Colonic mucosa (tissue), 4 donors: Measurements from ENCODE around the gene PCED1B. TPM values are rescaled to one million over a fixed set of nuclear protein-coding genes. Genes with fewer than 3 reads are reported as not detected.

ENCODE experiments used
- DNase-seq: peaks from one replicate; pipeline ENCODE4 v3.0.0-alpha.2; 2020
- H3K27ac ChIP-seq: fragments of 200-600 bp; one replicate; pipeline ENCODE4 v1.8.0; 2021
- H3K27me3 ChIP-seq: fragments of 200-600 bp; one replicate; pipeline ENCODE4 v1.8.0; 2021
- H3K36me3 ChIP-seq: fragments of 200-600 bp; one replicate; pipeline ENCODE4 v1.8.0; 2021
- H3K4me1 ChIP-seq: fragments of 200-600 bp; one replicate; pipeline ENCODE4 v1.8.0; 2021; ENCODE audit warnings: mild to moderate bottlenecking
- H3K4me3 ChIP-seq: fragments of 200-600 bp; one replicate; pipeline ENCODE4 v1.8.0; 2021
- H3K9ac ChIP-seq, 2 donors: one replicate each; pipeline ENCODE4 v1.7.0; 2013; ENCODE audit warnings: control low read depth in 2 of 2, low read depth in 2 of 2, low read length in 2 of 2
- H3K9me3 ChIP-seq: fragments of 200-600 bp; one replicate; pipeline ENCODE4 v1.8.0; 2021
- intact Hi-C: fragments of 100-400 bp; cut with DNase I; formaldehyde crosslinking; loops from one replicate; pipeline ENCODE4 v1.14.1; 2022
- total RNA-seq, 2 donors: library from RNA; stranded (reverse); fragmentation: NEBNext Ultra II Directional in 1 of 2; extraction: Animal tissue kit (Norgen Biotek cat#: 25700) in 1 of 2; gene quantifications; one replicate each; pipeline ENCODE4 v1.2.1, GENCODE V29; 2021
- TF ChIP-seq, protein P1 (sequence below): fragments of 200-600 bp; IDR thresholded peaks from one replicate; pipeline ENCODE4 v1.8.0; 2022; ENCODE audit warnings: antibody characterized with exemption, mild to moderate bottlenecking
- donor health status: healthy.
- donor health status: DM: no; HTN: no; CAD: no.
- donor health status: DM: no; HTN: no; CAD: no.

The PCED1B gene
- total RNA-seq, 2 donors from 2014 or later = 1.8 to 2.1 TPM

DNA sequence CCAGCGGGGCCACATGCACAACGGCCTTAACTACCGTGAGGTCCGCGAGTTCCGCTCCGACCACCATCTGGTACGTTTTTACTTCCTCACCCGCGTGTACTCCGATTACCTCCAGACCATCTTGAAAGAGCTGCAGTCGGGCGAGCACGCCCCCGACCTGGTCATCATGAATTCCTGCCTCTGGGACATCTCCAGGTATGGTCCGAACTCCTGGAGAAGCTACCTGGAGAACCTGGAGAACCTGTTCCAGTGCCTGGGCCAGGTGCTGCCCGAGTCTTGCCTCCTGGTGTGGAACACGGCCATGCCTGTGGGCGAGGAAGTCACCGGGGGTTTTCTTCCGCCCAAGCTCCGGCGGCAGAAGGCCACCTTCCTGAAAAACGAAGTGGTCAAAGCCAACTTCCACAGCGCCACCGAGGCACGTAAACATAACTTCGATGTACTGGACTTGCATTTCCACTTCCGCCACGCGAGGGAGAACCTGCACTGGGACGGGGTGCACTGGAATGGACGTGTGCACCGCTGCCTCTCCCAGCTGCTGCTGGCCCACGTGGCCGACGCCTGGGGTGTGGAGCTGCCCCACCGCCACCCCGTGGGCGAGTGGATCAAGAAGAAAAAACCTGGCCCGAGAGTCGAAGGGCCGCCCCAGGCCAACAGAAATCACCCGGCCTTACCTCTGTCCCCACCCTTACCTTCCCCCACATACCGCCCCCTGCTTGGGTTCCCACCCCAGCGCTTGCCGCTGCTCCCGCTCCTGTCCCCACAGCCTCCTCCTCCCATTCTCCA, 156.0 kb downstream of the PCED1B start:
- TF ChIP-seq, protein P1, sequence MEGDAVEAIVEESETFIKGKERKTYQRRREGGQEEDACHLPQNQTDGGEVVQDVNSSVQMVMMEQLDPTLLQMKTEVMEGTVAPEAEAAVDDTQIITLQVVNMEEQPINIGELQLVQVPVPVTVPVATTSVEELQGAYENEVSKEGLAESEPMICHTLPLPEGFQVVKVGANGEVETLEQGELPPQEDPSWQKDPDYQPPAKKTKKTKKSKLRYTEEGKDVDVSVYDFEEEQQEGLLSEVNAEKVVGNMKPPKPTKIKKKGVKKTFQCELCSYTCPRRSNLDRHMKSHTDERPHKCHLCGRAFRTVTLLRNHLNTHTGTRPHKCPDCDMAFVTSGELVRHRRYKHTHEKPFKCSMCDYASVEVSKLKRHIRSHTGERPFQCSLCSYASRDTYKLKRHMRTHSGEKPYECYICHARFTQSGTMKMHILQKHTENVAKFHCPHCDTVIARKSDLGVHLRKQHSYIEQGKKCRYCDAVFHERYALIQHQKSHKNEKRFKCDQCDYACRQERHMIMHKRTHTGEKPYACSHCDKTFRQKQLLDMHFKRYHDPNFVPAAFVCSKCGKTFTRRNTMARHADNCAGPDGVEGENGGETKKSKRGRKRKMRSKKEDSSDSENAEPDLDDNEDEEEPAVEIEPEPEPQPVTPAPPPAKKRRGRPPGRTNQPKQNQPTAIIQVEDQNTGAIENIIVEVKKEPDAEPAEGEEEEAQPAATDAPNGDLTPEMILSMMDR = no peak
- Histone ChIP-seq H3K36me3 (no peaks in the 10 kb centered on the region), H3K27ac (no peak overlapping the region), H3K9ac (no peak overlapping the region), H3K4me1 (no peaks in the 10 kb centered on the region), H3K27me3 (no peaks in the 10 kb centered on the region), H3K4me3 (no peak overlapping the region), H3K9me3 (no peaks in the 10 kb centered on the region)
- intact Hi-C loops = no loop called here
- DNase-seq = no peak

DNA sequence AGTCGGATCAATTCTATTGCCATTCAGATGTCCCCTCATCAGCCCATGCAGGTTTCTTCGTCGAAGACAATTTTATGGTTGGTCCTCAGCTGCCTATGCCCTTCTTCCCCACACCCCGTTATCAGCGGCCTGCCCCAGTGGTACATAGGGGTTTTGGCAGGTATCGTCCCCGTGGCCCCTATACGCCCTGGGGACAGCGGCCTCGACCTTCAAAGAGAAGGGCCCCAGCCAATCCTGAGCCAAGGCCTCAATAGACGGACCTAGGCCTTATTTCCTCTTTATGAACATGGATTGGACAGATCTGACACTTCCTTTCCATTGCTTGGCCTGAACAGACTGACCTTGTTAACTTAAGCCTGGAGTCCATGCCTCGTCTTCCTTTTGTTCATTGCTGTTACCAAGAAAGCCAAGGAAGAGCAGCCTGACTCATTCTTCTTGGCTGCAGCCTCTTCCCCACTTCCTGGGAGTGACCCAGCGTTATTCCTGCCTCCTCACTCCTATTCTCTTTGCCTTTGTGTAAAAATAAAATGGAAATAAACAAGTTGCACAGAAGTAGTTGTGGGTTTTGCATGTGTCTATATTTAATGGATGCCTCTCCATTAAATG, 156.8 kb downstream of the PCED1B start:
- no peaks in the 10 kb centered on the region for H3K4me1 ChIP-seq
- intact Hi-C loops = no loop called here
- no peaks in the 10 kb centered on the region for H3K9me3 ChIP-seq
- TF ChIP-seq, protein P1 = no peak
- no peak overlapping the region for H3K4me3 ChIP-seq
- no peak overlapping the region for H3K27ac ChIP-seq
- H3K36me3 ChIP-seq = no peaks in the 10 kb centered on the region
- no peak overlapping the region for H3K9ac ChIP-seq
- no peaks in the 10 kb centered on the region for H3K27me3 ChIP-seq
- no peak for DNase-seq

DNA sequence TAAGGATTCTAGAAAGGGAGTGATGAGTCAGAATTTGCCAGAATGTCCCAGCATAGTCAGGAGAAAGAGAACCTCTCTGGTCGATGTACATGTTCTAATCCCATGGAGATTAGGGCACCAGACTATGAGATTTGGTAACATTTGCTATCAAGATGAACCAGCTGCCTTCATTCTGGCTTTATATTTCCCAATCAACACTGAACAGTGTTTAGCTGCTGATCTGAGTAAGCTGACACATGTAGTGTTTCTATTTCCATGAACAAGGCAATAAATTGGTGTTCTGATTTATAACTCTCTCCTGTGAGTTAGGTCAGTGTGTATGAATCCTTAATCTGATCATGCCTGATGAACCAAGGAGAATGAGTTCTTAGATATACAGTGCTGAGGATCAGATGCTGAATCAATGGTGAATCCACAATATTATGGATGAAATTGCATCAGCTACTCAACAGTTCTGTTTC, 158.4 kb downstream of the PCED1B start:
- H3K4me1 ChIP-seq = no peaks in the 10 kb centered on the region
- no peaks in the 10 kb centered on the region for H3K36me3 ChIP-seq
- no peak overlapping the region for H3K4me3 ChIP-seq
- TF ChIP-seq, protein P1 = no peak
- intact Hi-C loops = no loop called here
- no peaks in the 10 kb centered on the region for H3K27me3 ChIP-seq
- H3K9me3 ChIP-seq = no peaks in the 10 kb centered on the region
- H3K27ac ChIP-seq = no peak overlapping the region
- no peak for DNase-seq
- no peak overlapping the region for H3K9ac ChIP-seq

DNA sequence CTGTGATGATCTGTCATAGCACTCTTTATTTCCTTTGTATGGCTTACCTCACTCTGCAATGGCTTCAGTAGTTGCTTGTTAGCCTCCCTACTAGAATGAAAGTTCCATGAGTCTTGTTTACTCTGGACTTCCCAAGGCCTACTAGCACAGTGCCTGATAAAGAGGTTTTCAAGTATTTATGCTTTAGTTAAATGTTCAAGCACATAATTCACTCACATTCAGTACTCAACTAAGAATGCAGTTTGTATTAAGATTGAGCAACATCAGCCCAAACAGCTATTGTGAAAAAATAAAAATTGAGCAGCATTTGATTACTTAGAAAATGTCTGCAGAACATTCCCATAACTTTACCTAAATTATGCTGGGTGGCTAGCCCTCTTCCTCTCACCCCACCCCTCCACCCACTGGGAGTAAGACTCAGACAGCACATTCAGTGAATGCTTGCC, 159.3 kb downstream of the PCED1B start:
- Histone ChIP-seq H3K9ac (no peak overlapping the region), H3K9me3 (no peaks in the 10 kb centered on the region), H3K27me3 (no peaks in the 10 kb centered on the region), H3K4me1 (no peaks in the 10 kb centered on the region), H3K36me3 (no peaks in the 10 kb centered on the region), H3K4me3 (no peak overlapping the region), H3K27ac (no peak overlapping the region)
- intact Hi-C loops = no loop called here
- TF ChIP-seq, protein P1 = no peak
- no peak for DNase-seq

DNA sequence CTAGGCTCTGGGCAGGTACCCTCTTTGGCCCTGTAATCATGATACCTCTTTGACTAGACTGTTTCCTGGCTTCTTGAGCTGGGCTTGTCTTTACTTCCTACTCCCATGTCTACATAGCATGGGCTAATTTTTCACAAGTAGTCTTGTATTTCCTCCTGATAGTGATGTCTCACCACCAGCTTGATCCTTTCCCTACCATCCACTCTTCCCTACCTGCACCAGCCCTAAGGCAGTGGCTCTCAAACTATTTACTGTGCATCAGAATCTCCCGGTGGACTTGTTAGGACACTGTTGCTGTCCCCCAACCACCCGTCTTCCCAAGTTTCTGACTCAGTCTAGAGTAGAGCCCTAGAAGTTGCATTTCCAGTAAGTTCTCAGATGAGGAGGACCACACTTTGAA, 163.0 kb downstream of the PCED1B start:
- no peak for DNase-seq
- H3K36me3 ChIP-seq = no peaks in the 10 kb centered on the region
- H3K4me1 ChIP-seq = no peaks in the 10 kb centered on the region
- H3K9ac ChIP-seq = no peak overlapping the region
- H3K4me3 ChIP-seq = no peak overlapping the region
- TF ChIP-seq, protein P1 = no peak
- H3K27ac ChIP-seq = no peak overlapping the region
- intact Hi-C loops = no loop called here
- H3K27me3 ChIP-seq = no peaks in the 10 kb centered on the region
- H3K9me3 ChIP-seq = no peaks in the 10 kb centered on the region
